ENCODE results near the gene PTPRCAP.
"Not testable (repeated sequence)": the region's sequence is repeated elsewhere in the genome, so short reads cannot be mapped to it uniquely, and the experiment has no call there.

Gene PTPRCAP

GRCh38 chr11:67437082-67437808, at the start of gene PTPRCAP:
Gene PTPRCAP, minus strand, starts transcription at chr11:67437682. Its CDS starts 63 bp downstream, at chr11:67437619.
- DNase-seq (ENCODE audit: low spot score) = peak; percentile 65

- no peak for DNase-seq (ENCODE audit: low spot score)
Measured at GRCh38 chr11:67486481-67487195, 49.2 kb upstream of the PTPRCAP start.

- peak; percentile 54 for DNase-seq (ENCODE audit: low spot score)
Measured at GRCh38 chr11:67485873-67486361, 48.4 kb upstream of the PTPRCAP start.

- peak; percentile 60 for DNase-seq (ENCODE audit: low spot score)
Measured at GRCh38 chr11:67484847-67485311, 47.4 kb upstream of the PTPRCAP start.

- peak; percentile 43 for DNase-seq (ENCODE audit: low spot score)
Measured at GRCh38 chr11:67483831-67484665, 46.6 kb upstream of the PTPRCAP start.

- DNase-seq (ENCODE audit: low spot score) = peak; percentile 98
Measured at GRCh38 chr11:67482827-67483798, 45.6 kb upstream of the PTPRCAP start, which contains the start of gene AIP. Gene AIP, plus strand, starts transcription at chr11:67483026. Its CDS starts 133 bp downstream, at chr11:67483159.

- DNase-seq (ENCODE audit: low spot score) = no peak
Measured at GRCh38 chr11:67482275-67482826, 44.9 kb upstream of the PTPRCAP start.

- not testable (repeated sequence) for DNase-seq (ENCODE audit: low spot score)
Measured at GRCh38 chr11:67477344-67478050, 40.0 kb upstream of the PTPRCAP start.

- not testable (repeated sequence) for DNase-seq (ENCODE audit: low spot score)
Measured at GRCh38 chr11:67476692-67477091, 39.2 kb upstream of the PTPRCAP start.

- no peak for DNase-seq (ENCODE audit: low spot score)
Measured at GRCh38 chr11:67472882-67473281, 35.4 kb upstream of the PTPRCAP start.

- DNase-seq (ENCODE audit: low spot score) = no peak
Measured at GRCh38 chr11:67470337-67471002, 33.0 kb upstream of the PTPRCAP start.

- no peak for DNase-seq (ENCODE audit: low spot score)
Measured at GRCh38 chr11:67469508-67469811, 32.0 kb upstream of the PTPRCAP start.

- DNase-seq (ENCODE audit: low spot score) = peak; percentile 93
Measured at GRCh38 chr11:67468759-67469507, 31.5 kb upstream of the PTPRCAP start, which contains the start of gene TMEM134. Gene TMEM134, minus strand, starts transcription at chr11:67469251. Its CDS starts 59 bp downstream, at chr11:67469192.

GRCh38 chr11:67468456-67468758, 30.9 kb upstream of the PTPRCAP start:
- no peak for DNase-seq (ENCODE audit: low spot score)

GRCh38 chr11:67468056-67468455, 30.6 kb upstream of the PTPRCAP start:
- DNase-seq (ENCODE audit: low spot score) = no peak

GRCh38 chr11:67466962-67467771, 29.7 kb upstream of the PTPRCAP start:
- no peak for DNase-seq (ENCODE audit: low spot score)

GRCh38 chr11:67466367-67466766, 28.9 kb upstream of the PTPRCAP start:
- no peak for DNase-seq (ENCODE audit: low spot score)

GRCh38 chr11:67465530-67465929, 28.0 kb upstream of the PTPRCAP start:
- DNase-seq (ENCODE audit: low spot score) = not testable (repeated sequence)

All from CD4-positive, alpha-beta T cell treated with Interleukin-15 for 4 hours (primary cell).